Measurements from ENCODE around the gene DCLK1.

DCLK1 gene

GRCh38 chr13:35770756-35771297, 360.4 kb downstream of the DCLK1 start:
- no peak for DNase-seq

GRCh38 chr13:35769812-35770211, 361.4 kb downstream of the DCLK1 start:
- DNase-seq: no peak

- DNase-seq: no peak
Measured at GRCh38 chr13:35768551-35768950, 362.6 kb downstream of the DCLK1 start.

- peak; percentile 48 for DNase-seq
Measured at GRCh38 chr13:35768073-35768472, 363.1 kb downstream of the DCLK1 start.

- no peak for DNase-seq
Measured at GRCh38 chr13:35767256-35767976, 363.8 kb downstream of the DCLK1 start.

GRCh38 chr13:35766663-35767062, 364.5 kb downstream of the DCLK1 start:
- no peak for DNase-seq

GRCh38 chr13:35765941-35766340, 365.2 kb downstream of the DCLK1 start:
- DNase-seq: no peak

GRCh38 chr13:35765366-35765765, 365.8 kb downstream of the DCLK1 start:
- no peak for DNase-seq

- no peak for DNase-seq
Measured at GRCh38 chr13:35764326-35765015, 366.7 kb downstream of the DCLK1 start.

GRCh38 chr13:35763782-35764123, 367.4 kb downstream of the DCLK1 start:
- DNase-seq: no peak

- no peak for DNase-seq
Measured at GRCh38 chr13:35763060-35763781, 368.0 kb downstream of the DCLK1 start.

GRCh38 chr13:35761440-35762252, 369.5 kb downstream of the DCLK1 start:
- no peak for DNase-seq

GRCh38 chr13:35760735-35761281, 370.4 kb downstream of the DCLK1 start:
- DNase-seq: no peak

GRCh38 chr13:35747594-35747993, 383.6 kb downstream of the DCLK1 start:
- DNase-seq: no peak

GRCh38 chr13:35744566-35745178, 386.5 kb downstream of the DCLK1 start:
- DNase-seq: no peak

- DNase-seq: no peak
Measured at GRCh38 chr13:35744144-35744543, 387.0 kb downstream of the DCLK1 start.

GRCh38 chr13:35743165-35743564, 388.0 kb downstream of the DCLK1 start:
- no peak for DNase-seq

- no peak for DNase-seq
Measured at GRCh38 chr13:35741657-35742056, 389.5 kb downstream of the DCLK1 start.

- DNase-seq: no peak
Measured at GRCh38 chr13:35736876-35737275, 394.3 kb downstream of the DCLK1 start.

- no peak for DNase-seq
Measured at GRCh38 chr13:35733827-35734226, 397.4 kb downstream of the DCLK1 start.

GRCh38 chr13:35732565-35732964, 398.6 kb downstream of the DCLK1 start:
- DNase-seq: no peak

- no peak for DNase-seq
Measured at GRCh38 chr13:35731471-35731870, 399.7 kb downstream of the DCLK1 start.

Data from NCI-H1417 treated with DMSO at 0.1 percent for 48 hours (cell line).